ENCODE measurements around the gene RPN1.

RPN1 gene

GRCh38 chr3:128621234-128621633, 29.4 kb downstream of the RPN1 start:
- TF ChIP-seq EZH2 (IDR thresholded peaks at IDR 0.05; ENCODE audit: borderline replicate concordance, low read depth, low read length, severe bottlenecking), result no peak
- TF ChIP-seq CTCF (IDR thresholded peaks at IDR 0.05; ENCODE audit: borderline replicate concordance, extremely low read depth, low read length, poor library complexity, severe bottlenecking), result no peak
- Histone ChIP-seq H3K79me2 (ENCODE audit: insufficient read depth, low read length) (peaks cover 49% of the 10 kb centered on the region), H4K20me1 (ENCODE audit: insufficient read depth, low read length) (peaks cover 18% of the 10 kb centered on the region; the same call in 1 of the 2 replicates), H3K4me1 (ENCODE audit: insufficient read depth, low read length) (peaks cover 36% of the 10 kb centered on the region), H3K27ac (ENCODE audit: low read length) (no peak overlapping the region), H3K36me3 (ENCODE audit: insufficient read depth, low read length) (peaks cover 80% of the 10 kb centered on the region), H3K9me3 (ENCODE audit: insufficient read depth, low read length, severe bottlenecking) (no peaks in the 10 kb centered on the region), H3K4me2 (ENCODE audit: insufficient read depth, low read length) (no peak overlapping the region), H3K4me3 (ENCODE audit: low read depth in 1 of 2, low read length in 2 of 2) (no peak overlapping the region), H3K9ac (ENCODE audit: low read depth, low read length) (no peak overlapping the region), H3K27me3 (ENCODE audit: insufficient read depth, low read length, poor library complexity) (no peaks in the 10 kb centered on the region), H2AFZ (ENCODE audit: low read depth, low read length) (no peak overlapping the region)
- DNase-seq (no peak), ATAC-seq (ENCODE audit: insufficient read depth, low read depth) (no peak)

- Histone ChIP-seq H3K36me3 (ENCODE audit: insufficient read depth, low read length) (peaks cover 70% of the 10 kb centered on the region), H3K4me3 (ENCODE audit: low read depth in 1 of 2, low read length in 2 of 2) (no peak overlapping the region), H3K27me3 (ENCODE audit: insufficient read depth, low read length, poor library complexity) (no peaks in the 10 kb centered on the region), H3K4me2 (ENCODE audit: insufficient read depth, low read length) (no peak overlapping the region), H3K79me2 (ENCODE audit: insufficient read depth, low read length) (peaks cover 40% of the 10 kb centered on the region), H4K20me1 (ENCODE audit: insufficient read depth, low read length) (peaks cover 12% of the 10 kb centered on the region; the same call in 1 of the 2 replicates), H3K4me1 (ENCODE audit: insufficient read depth, low read length) (peaks cover 36% of the 10 kb centered on the region), H2AFZ (ENCODE audit: low read depth, low read length) (no peak overlapping the region), H3K9me3 (ENCODE audit: insufficient read depth, low read length, severe bottlenecking) (no peaks in the 10 kb centered on the region), H3K27ac (ENCODE audit: low read length) (no peak overlapping the region), H3K9ac (ENCODE audit: low read depth, low read length) (no peak overlapping the region)
- peak; percentile 24 for DNase-seq
- peak; percentile 25 for TF ChIP-seq CTCF (IDR thresholded peaks at IDR 0.05; ENCODE audit: borderline replicate concordance, extremely low read depth, low read length, poor library complexity, severe bottlenecking)
- no peak for TF ChIP-seq EZH2 (IDR thresholded peaks at IDR 0.05; ENCODE audit: borderline replicate concordance, low read depth, low read length, severe bottlenecking)
- ATAC-seq (ENCODE audit: insufficient read depth, low read depth), result no peak
Observed at GRCh38 chr3:128620268-128620691, 30.3 kb downstream of the RPN1 start.

GRCh38 chr3:128619146-128619890, 31.3 kb downstream of the RPN1 start:
- Histone ChIP-seq H4K20me1 (ENCODE audit: insufficient read depth, low read length) (peaks cover 6% of the 10 kb centered on the region; the same call in 1 of the 2 replicates), H3K4me1 (ENCODE audit: insufficient read depth, low read length) (peaks cover 36% of the 10 kb centered on the region), H3K36me3 (ENCODE audit: insufficient read depth, low read length) (peaks cover 60% of the 10 kb centered on the region), H3K27ac (ENCODE audit: low read length) (no peak overlapping the region), H3K9me3 (ENCODE audit: insufficient read depth, low read length, severe bottlenecking) (no peaks in the 10 kb centered on the region), H3K79me2 (ENCODE audit: insufficient read depth, low read length) (peaks cover 32% of the 10 kb centered on the region), H3K27me3 (ENCODE audit: insufficient read depth, low read length, poor library complexity) (no peaks in the 10 kb centered on the region), H2AFZ (ENCODE audit: low read depth, low read length) (no peak overlapping the region), H3K9ac (ENCODE audit: low read depth, low read length) (peak overlapping the region; percentile 81; the same call in 1 of the 2 replicates), H3K4me3 (ENCODE audit: low read depth in 1 of 2, low read length in 2 of 2) (peak overlapping the region in 1 of 2 experiments; percentile 91; a peak in 2 of 4 replicates), H3K4me2 (ENCODE audit: insufficient read depth, low read length) (peak overlapping the region; percentile 99)
- no peak for ATAC-seq (ENCODE audit: insufficient read depth, low read depth)
- no peak for TF ChIP-seq EZH2 (IDR thresholded peaks at IDR 0.05; ENCODE audit: borderline replicate concordance, low read depth, low read length, severe bottlenecking)
- no peak for TF ChIP-seq CTCF (IDR thresholded peaks at IDR 0.05; ENCODE audit: borderline replicate concordance, extremely low read depth, low read length, poor library complexity, severe bottlenecking)
- no peak for DNase-seq

Data from DND-41 (cell line).